OCI-LY7 (cell line): ENCODE results near the gene DTNB. TPM values are rescaled to one million over a fixed set of nuclear protein-coding genes. Genes with fewer than 3 reads are reported as not detected.
"Not testable (repeated sequence)": the region's sequence is repeated elsewhere in the genome, so short reads cannot be mapped to it uniquely, and the experiment has no call there.

Experiments
- BruUV-seq: library from RNA; stranded (reverse); fragments of 400-500 nt; replicated peaks from 2 replicates; lab custom pipeline; 2021; lab: Mats Ljungman, UMichigan
- CTCF ChIA-PET: fragments of 300-600 bp; sonication (Branson Sonifier 250); formaldehyde crosslinking; loops from one replicate; lab custom pipeline; 2022; ENCODE audit warnings: antibody characterized with exemption; ENCODE audit not compliant: unreplicated experiment; lab: Charles Lee
- POLR2A ChIA-PET: fragments of 300-600 bp; sonication (Branson Sonifier 250); formaldehyde crosslinking; loops from one replicate; lab custom pipeline; 2022; ENCODE audit warnings: antibody characterized with exemption; lab: Charles Lee
- DNase-seq: peaks from one replicate; pipeline ENCODE4 v3.0.0-alpha.2; 2015; ENCODE audit warnings: low spot score
- H2AFZ ChIP-seq: fragments of 200-600 bp; sonication (generic), shearing (Covaris generic); 2 replicates; pipeline ENCODE4 v1.6.1; 2014; ENCODE audit warnings: mild to moderate bottlenecking, antibody characterized with exemption, low read length, moderate library complexity
- H3K27ac ChIP-seq: fragments of 200-600 bp; sonication (generic); 2 replicates; pipeline ENCODE4 v1.5.1; 2014; ENCODE audit warnings: mixed run types, low read depth, mild to moderate bottlenecking, moderate library complexity, low read length, inconsistent platforms; ENCODE audit not compliant: poor library complexity, severe bottlenecking
- H3K36me3 ChIP-seq: fragments of 200-600 bp; sonication (generic); 2 replicates; pipeline ENCODE4 v1.6.1; 2014; ENCODE audit warnings: mild to moderate bottlenecking, antibody characterized with exemption, low read length, moderate library complexity, mixed read lengths; ENCODE audit not compliant: insufficient read depth
- H3K4me1 ChIP-seq: fragments of 200-600 bp; sonication (generic); 2 replicates; pipeline ENCODE4 v1.5.1; 2014; ENCODE audit warnings: mild to moderate bottlenecking, low read length; ENCODE audit not compliant: insufficient read depth, poor library complexity, severe bottlenecking
- H3K4me2 ChIP-seq: fragments of 200-600 bp; sonication (generic); 2 replicates; pipeline ENCODE4 v1.6.1; 2014; ENCODE audit warnings: mild to moderate bottlenecking, low read length
- H3K4me3 ChIP-seq: fragments of 200-600 bp; sonication (generic); 2 replicates; pipeline ENCODE4 v1.5.1; 2014; ENCODE audit warnings: mild to moderate bottlenecking, low read depth, low read length; ENCODE audit not compliant: poor library complexity, severe bottlenecking
- H3K79me2 ChIP-seq: fragments of 200-600 bp; sonication (generic); 2 replicates; pipeline ENCODE4 v1.6.1; 2016; ENCODE audit warnings: low read depth, mild to moderate bottlenecking, low read length, moderate library complexity, mixed read lengths; ENCODE audit not compliant: insufficient read depth
- H3K9me2 ChIP-seq: fragments of 200-600 bp; sonication (generic); 2 replicates; pipeline ENCODE4 v1.6.1; 2016; ENCODE audit warnings: mild to moderate bottlenecking, low read length, mixed read lengths; ENCODE audit not compliant: insufficient read depth
- H3K9me3 ChIP-seq: fragments of 200-600 bp; sonication (generic); 2 replicates; pipeline ENCODE4 v1.6.1; 2014; ENCODE audit warnings: mild to moderate bottlenecking, mixed run types, low read length, mixed read lengths
- H4K20me1 ChIP-seq: fragments of 200-600 bp; sonication (generic); 2 replicates; pipeline ENCODE4 v1.6.1; 2014; ENCODE audit warnings: mild to moderate bottlenecking, antibody characterized with exemption, low read length, moderate library complexity, mixed read lengths; ENCODE audit not compliant: insufficient read depth
- CTCF ChIP-seq: fragments of 200-600 bp; sonication (generic); conservative IDR thresholded peaks from 2 replicates; pipeline ENCODE4 v1.5.1; 2014; ENCODE audit warnings: mild to moderate bottlenecking, antibody characterized with exemption, low read length, moderate library complexity, mixed read lengths
- EZH2phosphoT487 ChIP-seq: fragments of 200-600 bp; sonication (generic); IDR thresholded peaks from 2 replicates; pipeline ENCODE4 v1.6.1; 2018; ENCODE audit warnings: low read depth, borderline replicate concordance, mild to moderate bottlenecking, mixed run types, antibody characterized with exemption, low read length, moderate library complexity, mixed read lengths
- intact Hi-C: fragments of 100-400 bp; cut with micrococcal nuclease; formaldehyde crosslinking; loops from one replicate; pipeline ENCODE4 v1.10.0; 2022; ENCODE audit not compliant: unreplicated experiment
- total RNA-seq, 2 experiments: library from RNA; depleted of rRNA in 1 of 2; stranded (reverse); fragments of >200 nt in 1 of 2; shearing (Covaris generic) in 1 of 2; gene quantifications; 2 replicates each; pipeline ENCODE4 v1.2.3, GENCODE V29; 2014 to 2022

Gene DTNB
- total RNA-seq, 2 experiments from 2014 or later, result 16.1 to 28.3 TPM

GRCh38 chr2:25707927-25708590 lies 34.7 kb upstream of the DTNB start:
- no peaks in the 10 kb centered on the region for H3K4me1 ChIP-seq
- H3K36me3 ChIP-seq, result no peaks in the 10 kb centered on the region
- H4K20me1 ChIP-seq, result no peaks in the 10 kb centered on the region
- no peak overlapping the region for H2AFZ ChIP-seq
- ChIA-PET CTCF (no interaction called here), POLR2A (interaction anchor here (0.6 to 0.9 kb wide), 3 partner anchors 142 to 215 kb away, joined by 3 to 4 read pairs (median 3); no protein-coding TSS in a partner anchor)
- intact Hi-C loops, result no loop called here
- H3K79me2 ChIP-seq, result no peaks in the 10 kb centered on the region
- no peak overlapping the region for H3K4me3 ChIP-seq
- H3K9me3 ChIP-seq, result no peaks in the 10 kb centered on the region
- no peak overlapping the region for H3K27ac ChIP-seq
- DNase-seq, result no peak
- no peak overlapping the region for H3K4me2 ChIP-seq
- no TSS peak for BruUV-seq
- TF ChIP-seq CTCF (no peak), EZH2phosphoT487 (no peak)
- H3K9me2 ChIP-seq, result no peaks in the 10 kb centered on the region

GRCh38 chr2:25705575-25705974 lies 32.2 kb upstream of the DTNB start:
- CTCF ChIA-PET, DNase-seq, intact Hi-C loops: not testable (repeated sequence)

GRCh38 chr2:25701801-25702200 lies 28.4 kb upstream of the DTNB start:
- ChIA-PET CTCF (no interaction called here), POLR2A (interaction anchor here (0.6 to 1.5 kb wide), 4 partner anchors 9 to 706 kb away, joined by 3 to 7 read pairs (median 4); no protein-coding TSS in a partner anchor)
- intact Hi-C loops, result no loop called here
- DNase-seq, result no peak
- no TSS peak for BruUV-seq
- no peak overlapping the region for H3K4me2 ChIP-seq
- H3K9me2 ChIP-seq, result no peaks in the 10 kb centered on the region
- H2AFZ ChIP-seq, result no peak overlapping the region
- H3K4me1 ChIP-seq, result no peaks in the 10 kb centered on the region
- H3K79me2 ChIP-seq, result no peaks in the 10 kb centered on the region
- no peaks in the 10 kb centered on the region for H4K20me1 ChIP-seq
- no peak overlapping the region for H3K4me3 ChIP-seq
- no peaks in the 10 kb centered on the region for H3K9me3 ChIP-seq
- TF ChIP-seq CTCF, result no peak
- TF ChIP-seq EZH2phosphoT487, result no peak
- no peak overlapping the region for H3K27ac ChIP-seq
- no peaks in the 10 kb centered on the region for H3K36me3 ChIP-seq

More at GRCh38 chr2:25705575-25705974, 32.2 kb upstream of the DTNB start:
- H3K9me2 ChIP-seq, H3K9me3 ChIP-seq, H3K36me3 ChIP-seq, H3K4me3 ChIP-seq, POLR2A ChIA-PET, H3K79me2 ChIP-seq, H4K20me1 ChIP-seq, H3K4me2 ChIP-seq, BruUV-seq, H3K4me1 ChIP-seq, H2AFZ ChIP-seq, H3K27ac ChIP-seq: not testable (repeated sequence)
